Spleen (tissue), 7 donors: ENCODE results near the gene ODAD3.

Experiments used
- POLR2AphosphoS5 ChIP-seq, 3 donors: sonication (generic); formaldehyde crosslinking; IDR thresholded peaks; one replicate each; pipeline ENCODE4 v1.5.1; 2017; ENCODE audit warnings: antibody characterized with exemption in 3 of 3
- TF ChIP-seq, protein P1 (sequence below), 11 experiments: fragments of 200-600 bp in 7 of 11; fragments of 450-650 bp in 4 of 11; sonication (generic) in 4 of 11; IDR thresholded peaks in 8 of 11; conservative IDR thresholded peaks in 3 of 11; 1 replicate in 7 of 11; 2 replicates in 4 of 11; pipeline versions ENCODE4 v1.4.0 to v1.8.0; 2016 to 2021; ENCODE audit warnings: antibody characterized with exemption in 11 of 11, inconsistent platforms in 4 of 11, mild to moderate bottlenecking in 1 of 11
- donor health status: DM: no; HTN: no; CAD: no; lungs with moderate emphysema.
- donor health status: DM: no; HTN: no; CAD: no.
- donor health status: DM: no; HTN: no; CAD: no.

DNA sequence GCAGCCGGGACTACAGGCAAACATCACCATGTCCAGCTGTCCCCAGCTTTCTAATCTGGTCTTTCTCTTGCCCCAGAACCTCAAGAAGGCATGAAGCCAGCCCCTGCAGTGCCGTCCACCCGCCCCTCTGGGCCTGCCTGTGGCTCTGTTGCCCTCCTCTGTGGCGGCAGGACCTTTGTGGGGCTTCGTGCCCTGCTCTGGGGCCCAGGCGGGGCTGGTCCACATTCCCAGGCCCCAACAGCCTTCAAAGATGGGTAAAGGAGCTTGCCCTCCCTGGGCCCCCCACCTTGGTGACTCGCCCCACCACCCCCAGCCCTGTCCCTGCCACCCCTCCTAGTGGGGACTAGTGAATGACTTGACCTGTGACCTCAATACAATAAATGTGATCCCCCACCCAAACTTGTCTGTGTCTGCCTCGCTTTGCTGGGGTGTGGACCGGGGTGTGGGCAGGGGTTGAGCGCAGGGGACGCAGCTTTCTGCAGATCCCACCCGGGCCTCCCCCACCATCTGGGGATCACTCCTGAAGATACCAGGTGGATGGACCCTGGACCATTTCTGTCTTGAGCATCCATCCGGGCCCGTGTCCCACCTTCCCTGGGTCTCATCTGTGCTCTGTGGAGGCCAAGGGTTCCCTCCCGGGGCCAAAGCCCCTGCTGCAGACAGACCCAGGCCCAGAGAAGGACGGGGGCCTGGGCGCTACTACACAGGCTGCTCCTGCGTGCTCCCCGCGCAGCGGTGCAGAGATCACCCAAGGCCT lies 15.8 kb upstream of the ODAD3 start:
- no peak for TF ChIP-seq POLR2AphosphoS5 (IDR thresholded peaks at IDR 0.05)
- TF ChIP-seq, protein P1, sequence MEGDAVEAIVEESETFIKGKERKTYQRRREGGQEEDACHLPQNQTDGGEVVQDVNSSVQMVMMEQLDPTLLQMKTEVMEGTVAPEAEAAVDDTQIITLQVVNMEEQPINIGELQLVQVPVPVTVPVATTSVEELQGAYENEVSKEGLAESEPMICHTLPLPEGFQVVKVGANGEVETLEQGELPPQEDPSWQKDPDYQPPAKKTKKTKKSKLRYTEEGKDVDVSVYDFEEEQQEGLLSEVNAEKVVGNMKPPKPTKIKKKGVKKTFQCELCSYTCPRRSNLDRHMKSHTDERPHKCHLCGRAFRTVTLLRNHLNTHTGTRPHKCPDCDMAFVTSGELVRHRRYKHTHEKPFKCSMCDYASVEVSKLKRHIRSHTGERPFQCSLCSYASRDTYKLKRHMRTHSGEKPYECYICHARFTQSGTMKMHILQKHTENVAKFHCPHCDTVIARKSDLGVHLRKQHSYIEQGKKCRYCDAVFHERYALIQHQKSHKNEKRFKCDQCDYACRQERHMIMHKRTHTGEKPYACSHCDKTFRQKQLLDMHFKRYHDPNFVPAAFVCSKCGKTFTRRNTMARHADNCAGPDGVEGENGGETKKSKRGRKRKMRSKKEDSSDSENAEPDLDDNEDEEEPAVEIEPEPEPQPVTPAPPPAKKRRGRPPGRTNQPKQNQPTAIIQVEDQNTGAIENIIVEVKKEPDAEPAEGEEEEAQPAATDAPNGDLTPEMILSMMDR (IDR thresholded peaks at IDR 0.05 in 8 of 11, conservative IDR thresholded peaks at IDR 0.05 in 3 of 11): no peak
